ENCODE results near the gene ING5. TPM values are rescaled to one million over a fixed set of nuclear protein-coding genes. Genes with fewer than 3 reads are reported as not detected.

The ING5 gene
- total and polyA plus RNA-seq, 2 donors (not counting 3 experiments of a cell fraction or from before 2014, with no cell fraction given): 24.5 to 33.4 TPM

GRCh38 chr2:241652142-241652541, 49.7 kb upstream of the ING5 start:
- H3K4me1 ChIP-seq (ENCODE audit: control insufficient read depth, extremely low read depth, insufficient read depth, low read length): no peaks in the 10 kb centered on the region
- H3K36me3 ChIP-seq (ENCODE audit: control insufficient read depth in 2 of 2, extremely low read depth in 1 of 2, insufficient read depth in 2 of 2, low read length in 2 of 2): peaks cover 16 to 36% of the 10 kb centered on the region in 2 experiments
- peaks cover 21% of the 10 kb centered on the region for H3K79me2 ChIP-seq (ENCODE audit: control insufficient read depth, insufficient read depth, low read length)
- FAIRE-seq (no peak), DNase-seq (ENCODE audit: low read depth, low spot score) (no peak)
- no peaks in the 10 kb centered on the region for H3K9me1 ChIP-seq (replicated peaks; ENCODE audit: control insufficient read depth, extremely low read depth, insufficient read depth, low read length)
- no peaks in the 10 kb centered on the region for H3K27me3 ChIP-seq (ENCODE audit: control insufficient read depth in 2 of 2, insufficient read depth in 2 of 2, low read length in 2 of 2)
- H2AFZ ChIP-seq (ENCODE audit: low read depth, low read length): no peak overlapping the region
- no peak overlapping the region for H3K4me2 ChIP-seq (ENCODE audit: insufficient read depth, low read length)
- no peak overlapping the region for H3K9ac ChIP-seq (replicated peaks; ENCODE audit: extremely low read depth, insufficient read depth, low read length)
- TF ChIP-seq GATA2 (IDR thresholded peaks at IDR 0.05; ENCODE audit: insufficient read depth, insufficient read length, low read depth, low read length) (no peak), FOS (IDR thresholded peaks at IDR 0.05; ENCODE audit: borderline replicate concordance, insufficient read depth, low read length) (no peak), MYC (IDR thresholded peaks at IDR 0.05; ENCODE audit: low read depth, low read length) (no peak), JUN (IDR thresholded peaks at IDR 0.05; ENCODE audit: borderline replicate concordance, insufficient read depth, insufficient read length, low read depth) (no peak), POLR2A (IDR thresholded peaks at IDR 0.05; ENCODE audit: low read depth, low read length) (no peak), EZH2 (IDR thresholded peaks at IDR 0.05; ENCODE audit: borderline replicate concordance, low read depth, low read length, severe bottlenecking) (no peak), POLR2AphosphoS5 (IDR thresholded peaks at IDR 0.05; ENCODE audit: insufficient read depth, low read depth, low read length) (no peak)
- TF ChIP-seq, protein P1, sequence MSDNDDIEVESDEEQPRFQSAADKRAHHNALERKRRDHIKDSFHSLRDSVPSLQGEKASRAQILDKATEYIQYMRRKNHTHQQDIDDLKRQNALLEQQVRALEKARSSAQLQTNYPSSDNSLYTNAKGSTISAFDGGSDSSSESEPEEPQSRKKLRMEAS (IDR thresholded peaks at IDR 0.05; ENCODE audit: insufficient read depth, insufficient read length): no peak
- TF ChIP-seq, protein P2, sequence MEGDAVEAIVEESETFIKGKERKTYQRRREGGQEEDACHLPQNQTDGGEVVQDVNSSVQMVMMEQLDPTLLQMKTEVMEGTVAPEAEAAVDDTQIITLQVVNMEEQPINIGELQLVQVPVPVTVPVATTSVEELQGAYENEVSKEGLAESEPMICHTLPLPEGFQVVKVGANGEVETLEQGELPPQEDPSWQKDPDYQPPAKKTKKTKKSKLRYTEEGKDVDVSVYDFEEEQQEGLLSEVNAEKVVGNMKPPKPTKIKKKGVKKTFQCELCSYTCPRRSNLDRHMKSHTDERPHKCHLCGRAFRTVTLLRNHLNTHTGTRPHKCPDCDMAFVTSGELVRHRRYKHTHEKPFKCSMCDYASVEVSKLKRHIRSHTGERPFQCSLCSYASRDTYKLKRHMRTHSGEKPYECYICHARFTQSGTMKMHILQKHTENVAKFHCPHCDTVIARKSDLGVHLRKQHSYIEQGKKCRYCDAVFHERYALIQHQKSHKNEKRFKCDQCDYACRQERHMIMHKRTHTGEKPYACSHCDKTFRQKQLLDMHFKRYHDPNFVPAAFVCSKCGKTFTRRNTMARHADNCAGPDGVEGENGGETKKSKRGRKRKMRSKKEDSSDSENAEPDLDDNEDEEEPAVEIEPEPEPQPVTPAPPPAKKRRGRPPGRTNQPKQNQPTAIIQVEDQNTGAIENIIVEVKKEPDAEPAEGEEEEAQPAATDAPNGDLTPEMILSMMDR (IDR thresholded peaks at IDR 0.05; ENCODE audit: extremely low read depth in 1 of 2, insufficient read depth in 1 of 2, low read depth in 1 of 2, low read length in 2 of 2): no peak
- CTCF ChIA-PET: no interaction called here
- no peaks in the 10 kb centered on the region for H4K20me1 ChIP-seq (replicated peaks; ENCODE audit: control insufficient read depth, extremely low read depth, insufficient read depth, low read length)
- BruUV-seq (replicated peaks): no TSS peak
- dilution Hi-C loops (cut with MboI; ENCODE audit: extremely low pct_ligation_motif_present, low sequenced_read_pairs): no loop called here
- H3K9me3 ChIP-seq (replicated peaks; ENCODE audit: control insufficient read depth, insufficient read depth, low read length): no peaks in the 10 kb centered on the region
- H3K4me3 ChIP-seq (replicated peaks in 1 of 3; ENCODE audit: insufficient read depth in 1 of 3, low read depth in 1 of 3, low read length in 3 of 3): no peak overlapping the region
- POLR2A ChIA-PET: no interaction called here
- H3K27ac ChIP-seq (ENCODE audit: insufficient read depth, low read depth, low read length): no peak overlapping the region
- intact Hi-C loops (cut with micrococcal nuclease): no loop called here

All from endothelial cell of umbilical vein (primary cell).